Measurements from ENCODE around the gene HAL. TPM values are rescaled to one million over a fixed set of nuclear protein-coding genes. Genes with fewer than 3 reads are reported as not detected.

The HAL gene
- total and polyA plus RNA-seq, 2 of the 13 experiments (the other 11 are each of a cell fraction or from before 2014, with no cell fraction given), result 0.89 to 37.8 TPM

- TF ChIP-seq POGK (CRISPR knock-in tag; conservative IDR thresholded peaks at IDR 0.05) (0 out of 2 replicates have a peak, but pooled peaks have one; percentile 57), ATRX (CRISPR knock-in tag; IDR thresholded peaks at IDR 0.05; ENCODE audit: borderline replicate concordance) (no peak), CREB3 (CRISPR knock-in tag; IDR thresholded peaks at IDR 0.05) (peak; percentile 74; the same call in 1 of the 2 replicates), PBX2 (CRISPR knock-in tag; IDR thresholded peaks at IDR 0.05) (no peak), FLYWCH1 (CRISPR knock-in tag; IDR thresholded peaks at IDR 0.05) (no peak), ZFY (CRISPR knock-in tag; IDR thresholded peaks at IDR 0.05) (peak; percentile 24), REST (IDR thresholded peaks at IDR 0.05; ENCODE audit: borderline replicate concordance in 1 of 2, low read depth in 1 of 2, low read length in 2 of 2) (no peak), SPEN (CRISPR knock-in tag; IDR thresholded peaks at IDR 0.05; ENCODE audit: low read depth) (peak; percentile 87), ZNF773 (CRISPR knock-in tag; IDR thresholded peaks at IDR 0.05; ENCODE audit: borderline replicate concordance) (peak; percentile 19; the same call in 1 of the 2 replicates), HNRNPUL1 (IDR thresholded peaks at IDR 0.05; ENCODE audit: low read depth, low read length) (no peak), ZFP91 (CRISPR knock-in tag; IDR thresholded peaks at IDR 0.05; ENCODE audit: borderline replicate concordance) (peak; percentile 55; the same call in 1 of the 2 replicates), ZGPAT (CRISPR knock-in tag; IDR thresholded peaks at IDR 0.05) (no peak), THAP9 (CRISPR knock-in tag; IDR thresholded peaks at IDR 0.05; ENCODE audit: borderline replicate concordance) (no peak), ZBTB42 (CRISPR knock-in tag; IDR thresholded peaks at IDR 0.05) (no peak)
These were observed 52.8 kb downstream of the HAL start, which contains the start of gene AMDHD1 (continued) for GRCh38 chr12:95943330-95943842.
